HL-60/S4 treated with phorbol 12-myristate 13-acetate at 8.2 ng/mL for 4 days and 3 days (cell line): ENCODE measurements around the gene GRM8.

Experiments
- in situ Hi-C: fragments of 300-500 bp; cut with MboI; formaldehyde crosslinking; loops from 2 replicates; pipeline ENCODE4 v1.15.0; 2022; ENCODE audit warnings: low sequenced_read_pairs

GRM8 gene

GRCh38 chr7:126570845-126571244 lies 681.9 kb downstream of the GRM8 start:
- in situ Hi-C loops = no loop called here

DNA sequence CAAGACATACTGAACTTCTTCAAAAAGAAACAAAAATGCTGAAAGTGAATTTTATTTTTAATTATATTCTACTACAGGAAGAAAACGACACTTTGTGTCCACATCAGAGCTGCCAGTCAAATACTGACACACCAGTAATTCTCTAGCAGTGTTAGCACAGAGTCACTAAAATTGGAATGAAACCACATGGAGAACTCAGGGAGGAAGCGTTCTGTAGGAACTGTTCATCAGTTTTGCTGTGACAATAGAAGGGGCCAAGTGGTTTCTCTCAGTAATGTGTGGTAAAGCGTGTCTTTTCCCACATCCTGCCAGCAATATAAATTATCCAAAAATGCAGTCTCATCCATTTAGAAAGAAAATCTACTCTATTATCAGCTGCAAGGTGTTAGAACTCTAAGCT lies 683.3 kb downstream of the GRM8 start:
- in situ Hi-C loops = no loop called here

- in situ Hi-C loops = no loop called here
Measured at GRCh38 chr7:126557271-126557670, 695.5 kb downstream of the GRM8 start.

DNA sequence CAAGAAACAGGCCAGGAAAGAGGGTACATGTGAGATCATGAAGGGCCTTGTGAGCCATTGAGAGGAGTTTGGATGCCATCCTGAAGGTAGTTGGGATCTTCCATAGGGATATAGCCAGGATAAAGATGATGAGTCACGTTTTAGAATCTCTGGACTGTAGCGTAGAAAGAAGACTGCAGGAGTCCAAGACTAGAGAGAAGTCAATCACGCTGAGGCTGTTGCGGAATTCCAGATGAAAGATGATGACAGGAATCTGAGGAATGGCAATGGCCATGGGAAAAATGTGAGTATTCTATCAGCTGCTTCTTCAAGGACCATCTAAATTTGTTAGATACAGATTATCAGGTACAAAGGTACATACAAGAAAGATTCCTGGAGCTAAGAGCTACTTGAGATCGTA lies 711.3 kb downstream of the GRM8 start:
- in situ Hi-C loops = no loop called here

DNA sequence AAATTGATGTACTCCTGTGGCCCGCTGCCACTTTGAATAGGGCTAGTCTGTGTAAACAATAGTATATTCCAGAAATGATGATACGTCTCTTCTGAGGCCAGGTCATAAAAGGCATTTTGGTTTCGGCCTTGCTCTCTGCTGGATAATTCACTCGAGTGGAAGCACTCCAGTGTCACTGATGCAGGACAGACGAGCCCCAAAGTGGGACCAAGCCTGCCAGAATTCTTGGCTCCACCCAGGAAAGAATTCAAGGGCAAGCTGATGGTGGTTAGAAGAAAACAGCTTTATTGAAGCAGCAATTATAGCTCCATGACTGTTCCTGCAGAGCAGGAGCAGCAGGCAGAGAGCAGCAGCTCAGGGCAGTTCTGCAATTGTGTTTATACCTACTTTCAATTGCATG lies 717.6 kb downstream of the GRM8 start:
- in situ Hi-C loops = no loop called here

DNA sequence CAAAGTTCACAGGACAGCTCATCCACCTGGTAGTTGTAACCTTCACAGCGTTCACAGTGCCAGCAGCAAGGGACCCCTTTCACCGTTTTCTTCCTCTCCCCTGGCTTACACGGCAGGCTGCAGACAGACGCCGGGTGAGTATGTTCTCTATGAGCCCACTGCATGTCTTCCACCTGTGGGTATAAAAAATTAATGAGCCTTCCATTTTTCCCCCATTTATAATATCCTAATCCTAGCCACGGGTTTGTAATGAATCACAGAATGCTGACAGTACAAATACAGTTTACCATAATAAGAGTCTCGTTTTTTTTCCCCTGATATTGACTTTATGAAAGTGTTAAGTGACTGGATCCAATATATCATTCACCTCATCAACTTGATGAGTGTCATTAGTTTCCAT lies 719.0 kb downstream of the GRM8 start:
- in situ Hi-C loops = no loop called here

- in situ Hi-C loops = no loop called here
Measured at GRCh38 chr7:126529833-126530232, 722.9 kb downstream of the GRM8 start.

- in situ Hi-C loops = no loop called here
Measured at GRCh38 chr7:126529254-126529653, 723.5 kb downstream of the GRM8 start.

- in situ Hi-C loops = no loop called here
Measured at GRCh38 chr7:126525906-126526305, 726.8 kb downstream of the GRM8 start.

DNA sequence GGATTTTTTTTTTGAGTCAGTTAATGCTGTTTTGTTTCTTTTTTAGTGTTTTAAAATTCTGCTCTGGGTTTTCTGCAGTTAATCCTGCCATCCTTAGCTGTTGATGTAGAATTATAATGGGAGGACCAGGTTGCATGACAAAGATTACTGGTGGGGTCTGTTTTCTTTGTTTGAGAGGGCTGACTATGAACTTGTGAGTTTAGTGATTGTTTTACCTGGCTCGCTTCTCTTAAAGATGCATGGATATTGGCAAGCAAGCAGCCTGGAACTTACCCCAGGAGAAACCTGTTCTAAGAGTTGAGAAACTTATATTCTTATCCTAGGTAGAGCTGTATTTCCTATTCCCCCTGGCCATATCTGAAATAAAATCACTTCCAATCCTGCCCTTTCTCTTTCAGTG lies 727.8 kb downstream of the GRM8 start:
- in situ Hi-C loops = no loop called here

DNA sequence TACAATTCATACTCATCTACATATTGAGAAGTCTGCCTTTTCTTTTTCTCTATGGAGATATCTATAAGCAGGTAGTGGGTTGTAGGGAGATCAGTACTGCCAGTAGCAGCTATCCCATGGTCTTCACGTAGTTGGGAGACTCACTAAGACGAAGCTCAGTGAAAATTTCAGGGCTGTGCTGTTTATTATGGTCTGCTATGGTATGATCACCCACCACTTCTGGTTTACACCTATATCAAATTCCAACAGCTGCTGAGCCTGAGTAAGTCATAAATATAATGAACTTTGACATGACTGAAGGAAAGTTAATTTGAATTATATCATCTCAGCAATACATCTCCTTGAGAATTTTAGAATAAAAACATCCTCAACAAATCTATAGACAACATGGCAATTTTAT lies 741.7 kb downstream of the GRM8 start:
- in situ Hi-C loops = no loop called here

- in situ Hi-C loops = no loop called here
Measured at GRCh38 chr7:126501617-126502016, 751.1 kb downstream of the GRM8 start.

GRCh38 chr7:126499481-126499880 lies 753.3 kb downstream of the GRM8 start:
- in situ Hi-C loops = no loop called here

- in situ Hi-C loops = no loop called here
Measured at GRCh38 chr7:126495733-126496132, 757.0 kb downstream of the GRM8 start.

DNA sequence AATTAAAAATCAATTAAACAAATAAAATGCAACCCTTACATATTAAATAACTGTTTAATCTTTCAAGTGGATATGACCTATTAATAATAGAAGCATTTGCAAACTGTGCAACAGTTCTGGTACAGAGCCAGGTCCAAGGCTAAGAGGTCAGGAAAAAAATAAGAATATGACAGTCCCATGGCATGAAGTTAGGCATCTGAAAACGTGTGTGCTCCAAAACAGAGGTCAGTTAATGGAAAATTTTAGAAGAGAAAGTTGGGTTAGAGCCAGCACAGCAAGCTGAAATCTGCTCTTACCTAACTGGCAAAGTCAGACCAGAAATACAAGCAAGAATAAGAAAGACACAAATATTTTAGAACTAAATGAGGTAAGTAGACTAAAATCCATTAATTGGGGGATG lies 757.7 kb downstream of the GRM8 start:
- in situ Hi-C loops = no loop called here

GRCh38 chr7:126493801-126494200 lies 758.9 kb downstream of the GRM8 start:
- in situ Hi-C loops = no loop called here

DNA sequence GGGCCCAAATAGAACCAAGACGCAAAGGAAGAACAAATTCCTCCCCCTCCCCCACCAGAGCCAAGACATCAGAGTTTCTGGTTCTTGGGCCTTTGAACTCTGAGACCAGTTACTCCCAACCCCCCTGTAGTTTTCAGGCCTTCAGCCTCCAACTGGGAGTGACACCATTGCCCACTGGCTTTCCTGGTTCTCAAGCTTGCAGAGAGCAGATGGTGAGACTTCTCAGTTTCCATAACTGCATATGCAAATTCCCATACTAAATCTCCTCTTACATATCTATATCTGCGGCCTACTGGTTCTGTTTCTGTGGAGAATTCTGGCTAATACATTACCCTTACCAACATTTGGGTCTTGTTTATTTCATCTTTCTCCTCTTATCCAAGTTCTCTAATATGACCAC lies 762.9 kb downstream of the GRM8 start:
- in situ Hi-C loops = no loop called here

GRCh38 chr7:126487728-126488442 lies 764.9 kb downstream of the GRM8 start:
- in situ Hi-C loops = no loop called here

DNA sequence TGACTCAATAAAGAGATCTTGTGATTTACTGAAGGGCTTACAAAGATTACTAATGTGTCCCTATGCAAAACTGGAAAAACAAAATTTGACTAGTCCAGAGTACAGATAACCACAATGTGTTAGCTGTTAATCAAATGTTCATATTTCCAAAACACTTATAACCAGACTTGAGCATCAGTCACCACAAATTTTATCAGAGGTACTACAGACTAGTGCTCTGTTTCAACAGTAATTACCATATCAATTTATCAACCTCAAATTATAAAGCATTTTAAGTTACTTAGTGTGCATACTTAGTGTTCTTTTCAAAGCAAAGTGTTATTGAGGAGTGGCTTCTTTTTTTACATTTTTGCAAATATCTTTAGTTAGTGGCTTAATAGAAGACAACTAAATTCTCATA lies 765.9 kb downstream of the GRM8 start:
- in situ Hi-C loops = no loop called here

- in situ Hi-C loops = no loop called here
Measured at GRCh38 chr7:126485791-126486190, 767.0 kb downstream of the GRM8 start.

- in situ Hi-C loops = no loop called here
Measured at GRCh38 chr7:126483972-126484371, 768.8 kb downstream of the GRM8 start.

DNA sequence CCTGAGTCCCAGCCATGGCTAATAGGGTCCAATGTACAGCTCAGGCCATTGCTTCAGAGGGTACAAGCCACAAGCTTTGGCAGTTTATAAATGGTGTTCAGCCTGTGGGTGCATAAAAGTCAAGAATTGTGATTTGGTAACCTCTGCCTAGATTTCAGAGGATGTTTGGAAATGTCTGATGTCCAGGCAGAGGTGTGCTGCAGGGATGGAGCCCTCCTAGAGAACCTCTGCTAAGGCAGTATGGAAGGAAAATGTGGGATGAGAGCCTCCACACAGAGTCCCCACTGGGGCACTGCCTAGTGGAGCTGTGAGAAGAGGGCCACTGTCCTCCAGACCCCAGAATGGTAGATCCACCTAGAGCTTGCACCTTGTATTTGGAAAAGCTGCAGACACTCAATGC lies 779.9 kb downstream of the GRM8 start:
- in situ Hi-C loops = no loop called here

DNA sequence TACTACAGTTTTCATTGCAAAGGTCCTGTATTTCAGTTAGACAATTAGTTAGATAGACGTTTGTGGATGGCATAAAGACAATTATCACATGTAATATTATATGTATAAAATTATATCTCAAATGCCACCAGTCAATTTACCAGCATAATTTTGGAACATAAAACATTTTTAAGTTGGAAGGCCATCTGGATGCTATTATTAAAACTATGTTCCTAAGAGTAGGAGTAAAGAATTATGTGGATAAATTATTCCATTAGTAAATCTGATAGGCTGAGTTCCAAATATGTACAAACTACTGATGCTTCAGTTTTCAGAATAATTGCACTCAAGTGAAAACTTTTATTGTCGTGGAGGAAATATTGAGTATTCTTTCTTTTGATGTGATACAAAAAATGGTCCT lies 790.3 kb downstream of the GRM8 start:
- in situ Hi-C loops = no loop called here
